ENCODE results near the gene ELANE.
A peak's percentile ranks its signal among the peaks of the same experiment; 100 is the strongest.
"Not testable (repeated sequence)": the region's sequence is repeated elsewhere in the genome, so short reads cannot be mapped to it uniquely, and the experiment has no call there.

The ELANE gene

GRCh38 chr19:862581-863314 is 10.6 kb downstream of the ELANE start:
- DNase-seq (ENCODE audit: low read depth in 3 of 3), result peak; percentile 58 to 80 (median 72)

GRCh38 chr19:863315-863620 is 11.2 kb downstream of the ELANE start:
- DNase-seq (ENCODE audit: low read depth in 3 of 3), result no peak

GRCh38 chr19:866769-867300 is 14.7 kb downstream of the ELANE start:
- DNase-seq (ENCODE audit: low read depth in 3 of 3), result no peak

- DNase-seq (ENCODE audit: low read depth in 3 of 3), result no peak
These were observed 15.2 kb downstream of the ELANE start for GRCh38 chr19:867301-867793.

GRCh38 chr19:867855-868457 is 15.9 kb downstream of the ELANE start:
- no peak for DNase-seq (ENCODE audit: low read depth in 3 of 3)

GRCh38 chr19:868458-869244 is 16.5 kb downstream of the ELANE start:
- DNase-seq (ENCODE audit: low read depth in 3 of 3), result no peak

GRCh38 chr19:869245-870177 is 17.4 kb downstream of the ELANE start:
- no peak for DNase-seq (ENCODE audit: low read depth in 3 of 3)

GRCh38 chr19:870314-870713 is 18.2 kb downstream of the ELANE start:
- DNase-seq (ENCODE audit: low read depth in 3 of 3), result no peak

- no peak for DNase-seq (ENCODE audit: low read depth in 3 of 3)
These were observed 18.9 kb downstream of the ELANE start for GRCh38 chr19:870963-871401.

GRCh38 chr19:871446-872265 is 19.6 kb downstream of the ELANE start:
- DNase-seq (ENCODE audit: low read depth in 3 of 3), result no peak

- DNase-seq (ENCODE audit: low read depth in 3 of 3), result peak; percentile 62 to 81 (median 77)
These were observed 20.3 kb downstream of the ELANE start for GRCh38 chr19:872266-872951.

GRCh38 chr19:873084-873483 is 21.0 kb downstream of the ELANE start:
- DNase-seq (ENCODE audit: low read depth in 3 of 3), result peak; percentile 37 to 73 (median 54)

GRCh38 chr19:873561-874041 is 21.5 kb downstream of the ELANE start:
- DNase-seq (ENCODE audit: low read depth in 3 of 3), result no peak

- DNase-seq (ENCODE audit: low read depth in 3 of 3), result no peak
These were observed 23.3 kb downstream of the ELANE start for GRCh38 chr19:875265-875879.

GRCh38 chr19:876089-876488 is 24.0 kb downstream of the ELANE start:
- DNase-seq (ENCODE audit: low read depth in 3 of 3), result no peak

GRCh38 chr19:876780-877314 is 24.7 kb downstream of the ELANE start:
- DNase-seq (ENCODE audit: low read depth in 3 of 3), result no peak

GRCh38 chr19:877992-878660 is 26.0 kb downstream of the ELANE start:
- not testable (repeated sequence) for DNase-seq (ENCODE audit: low read depth in 3 of 3)
